ENCODE measurements around the gene RPS8.
"Not testable (repeated sequence)": the region's sequence is repeated elsewhere in the genome, so short reads cannot be mapped to it uniquely, and the experiment has no call there.

The RPS8 gene

DNA sequence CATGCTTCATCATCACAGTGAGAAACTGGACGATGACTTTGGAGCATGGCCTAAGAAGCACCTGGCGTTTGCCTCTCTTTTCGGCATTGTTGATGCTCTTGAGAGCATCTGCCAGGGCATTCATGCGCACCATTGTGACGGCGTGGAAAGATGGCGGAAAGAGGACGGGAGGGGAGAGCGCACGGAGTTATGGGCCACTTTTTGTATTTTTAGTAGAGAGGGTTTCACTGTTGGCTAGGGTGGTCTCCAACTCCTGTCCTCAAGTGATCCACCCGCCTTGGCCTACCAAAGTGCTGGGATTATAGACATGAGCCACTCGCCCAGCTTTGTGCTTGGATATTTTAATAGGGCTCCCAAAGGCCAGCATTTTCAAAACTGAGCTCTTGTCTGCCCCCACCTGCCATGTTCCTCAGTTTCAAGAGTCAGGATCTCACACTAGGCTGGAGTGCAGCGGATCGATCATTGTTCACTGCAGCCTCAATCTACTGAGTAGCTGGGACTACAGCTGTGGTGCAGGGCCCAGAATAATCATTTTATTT lies 5.3 kb downstream of the RPS8 start:
- no peak for DNase-seq (ENCODE audit: low read depth, low spot score)

- DNase-seq (ENCODE audit: low read depth, low spot score) = no peak
Observed at GRCh38 chr1:44783697-44784093, 8.4 kb downstream of the RPS8 start.

DNA sequence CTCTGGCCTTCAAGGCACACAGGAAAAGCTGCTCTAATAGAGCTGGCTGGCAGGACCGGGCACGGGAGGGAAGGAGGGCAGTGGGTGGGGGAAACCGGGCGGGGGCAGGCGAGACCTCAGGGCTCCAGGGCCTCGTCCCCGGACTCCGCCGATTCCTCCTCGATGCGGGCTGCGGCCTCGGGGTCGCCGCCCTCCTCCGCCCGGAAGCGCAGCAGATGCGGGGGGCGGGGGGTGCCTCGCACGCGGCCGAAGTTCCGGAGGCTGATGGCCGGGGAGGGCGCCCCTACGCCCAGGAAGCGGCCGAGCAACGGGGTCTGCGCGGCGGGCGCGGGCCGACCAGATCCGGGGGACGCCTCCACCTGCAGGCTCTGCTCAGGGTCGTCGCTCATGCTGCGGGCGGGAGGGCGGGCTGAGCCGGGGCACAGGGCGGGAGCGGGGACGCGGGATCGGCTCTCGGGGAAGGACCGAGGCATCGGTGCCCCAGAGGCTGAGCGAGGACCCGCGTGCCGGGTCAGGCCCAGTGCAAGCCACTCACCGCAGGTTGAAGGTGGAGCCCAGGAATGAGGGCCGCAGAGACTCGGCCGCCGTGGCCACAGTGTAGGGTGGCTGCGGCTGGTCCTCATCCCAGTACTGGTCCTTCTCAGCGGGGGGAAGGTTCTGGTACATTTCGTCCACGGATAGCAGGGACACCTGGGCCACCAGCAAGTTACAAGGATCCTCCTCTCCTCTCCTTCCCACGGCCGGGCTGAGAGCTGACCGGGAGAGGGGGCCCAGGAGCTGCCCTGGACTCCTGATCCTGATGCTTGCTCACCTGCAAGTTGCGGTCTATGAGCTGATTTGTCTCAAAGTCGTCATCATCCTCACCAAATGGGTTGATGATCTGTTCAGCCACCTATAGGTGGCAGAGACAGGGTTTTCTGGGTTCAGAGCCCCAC lies 9.0 kb downstream of the RPS8 start:
- DNase-seq (ENCODE audit: low read depth, low spot score) = no peak

- DNase-seq (ENCODE audit: low read depth, low spot score) = no peak
Observed at GRCh38 chr1:44785029-44785380, 9.7 kb downstream of the RPS8 start.

DNA sequence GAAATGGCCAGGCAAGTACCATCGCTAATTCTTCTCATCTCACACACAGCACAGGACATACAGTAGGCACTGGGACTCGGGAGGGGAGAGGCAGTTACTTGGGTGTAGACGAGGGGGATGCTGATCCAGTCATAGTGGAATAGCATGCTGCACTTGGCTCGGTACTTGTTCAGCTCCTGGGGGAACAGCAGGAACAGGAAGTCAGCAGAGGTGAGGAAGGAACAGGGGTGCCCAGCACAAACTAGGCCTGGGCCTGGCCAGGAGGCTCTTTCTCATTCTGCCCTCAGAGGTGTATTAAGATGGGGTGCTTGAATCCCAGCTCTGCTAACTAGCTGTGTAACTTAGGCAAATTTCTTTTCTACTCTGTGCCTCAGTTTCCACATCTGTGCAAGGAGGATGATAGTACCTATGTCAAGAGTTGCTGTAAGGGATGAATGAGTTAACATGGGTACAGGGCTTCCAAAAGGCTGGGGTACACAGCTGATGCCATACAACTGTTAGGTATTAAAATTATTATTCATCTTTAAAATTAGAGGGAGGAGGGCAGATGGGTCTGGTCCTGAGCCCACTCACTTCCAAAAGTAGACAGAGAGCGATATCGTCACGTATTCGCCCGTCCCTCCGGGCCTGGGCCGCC lies 10.3 kb downstream of the RPS8 start:
- no peak for DNase-seq (ENCODE audit: low read depth, low spot score)

GRCh38 chr1:44786138-44786840 lies 10.9 kb downstream of the RPS8 start:
- no peak for DNase-seq (ENCODE audit: low read depth, low spot score)

GRCh38 chr1:44786841-44787426 lies 11.6 kb downstream of the RPS8 start:
- DNase-seq (ENCODE audit: low read depth, low spot score) = no peak

DNA sequence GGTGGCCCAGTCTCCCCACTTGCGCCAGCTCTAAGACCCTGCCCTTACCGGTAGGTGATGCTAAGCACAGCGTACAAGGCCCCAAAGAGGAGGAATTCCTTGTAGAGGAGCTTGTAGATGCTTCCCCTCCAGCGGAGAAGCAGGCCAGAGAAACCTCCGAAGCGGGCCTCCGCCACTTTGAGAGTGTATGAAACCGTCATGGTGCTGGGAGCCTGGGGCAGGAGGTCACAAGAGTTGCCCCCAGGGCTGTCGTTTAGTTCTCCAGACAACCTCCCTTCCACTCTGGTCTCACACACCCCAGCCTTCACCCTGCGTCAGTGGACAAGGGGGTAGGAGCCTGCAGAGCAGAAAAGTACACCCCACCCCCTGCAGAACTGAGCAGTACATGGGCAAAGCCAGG lies 12.2 kb downstream of the RPS8 start:
- no peak for DNase-seq (ENCODE audit: low read depth, low spot score)

- no peak for DNase-seq (ENCODE audit: low read depth, low spot score)
Observed at GRCh38 chr1:44788120-44788860, 12.9 kb downstream of the RPS8 start, which contains the start of gene BEST4. BEST4 (minus strand) TSS chr1:44788170; CDS start chr1:44787705, 465 bp downstream.

- no peak for DNase-seq (ENCODE audit: low read depth, low spot score)
Observed at GRCh38 chr1:44790968-44791801, 15.8 kb downstream of the RPS8 start.

GRCh38 chr1:44792736-44793502 lies 17.6 kb downstream of the RPS8 start:
- no peak for DNase-seq (ENCODE audit: low read depth, low spot score)

GRCh38 chr1:44797886-44798285 lies 22.5 kb downstream of the RPS8 start:
- not testable (repeated sequence) for DNase-seq (ENCODE audit: low read depth, low spot score)

DNA sequence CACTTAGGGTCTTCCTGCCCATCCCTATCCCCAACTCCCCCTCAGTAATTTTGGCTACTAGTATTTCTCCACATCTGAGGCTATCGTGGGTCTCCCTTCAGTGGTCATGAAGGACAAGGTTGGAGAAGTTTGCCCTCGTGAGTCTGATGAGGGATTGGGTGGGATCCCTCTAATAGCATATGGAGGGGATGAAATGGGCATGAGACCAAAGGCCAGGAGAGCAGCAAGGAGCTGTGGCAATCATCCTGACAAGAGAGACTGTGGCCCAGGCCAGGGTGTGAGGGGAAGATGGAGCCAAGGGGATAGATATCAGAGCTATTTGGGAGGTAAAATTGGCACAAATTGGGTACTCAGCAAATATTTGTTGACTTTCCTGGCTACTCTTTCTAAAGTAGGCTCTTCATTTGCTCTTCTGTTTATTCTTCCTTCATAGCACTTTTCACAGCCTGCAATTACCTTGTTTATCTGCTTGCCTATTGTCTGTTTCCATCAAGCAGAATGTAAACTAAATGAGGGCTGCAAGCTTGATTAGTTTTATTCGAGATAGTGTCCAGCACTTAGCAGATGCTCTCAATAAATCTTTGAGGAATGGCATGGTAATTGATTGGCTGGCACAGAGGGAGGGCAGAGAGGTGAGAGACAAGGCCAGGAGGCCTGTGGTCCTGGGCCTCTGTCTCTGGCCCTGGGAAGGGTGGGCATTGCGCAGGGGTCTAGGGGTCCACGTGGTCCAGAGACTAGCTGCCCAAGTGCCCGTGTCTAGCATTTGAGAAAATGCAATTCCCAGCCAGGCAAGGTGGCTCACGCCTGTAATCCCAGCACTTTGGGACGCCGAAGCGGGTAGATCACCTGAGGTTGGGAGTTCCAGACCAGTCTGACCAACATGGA lies 23.4 kb downstream of the RPS8 start:
- no peak for DNase-seq (ENCODE audit: low read depth, low spot score)

GRCh38 chr1:44799770-44800584 lies 24.6 kb downstream of the RPS8 start, which contains the start of gene PLK3:
PLK3 (plus strand) TSS chr1:44800377; CDS start chr1:44800464, 87 bp downstream.
- DNase-seq (ENCODE audit: low read depth, low spot score) = peak; percentile 96

DNA sequence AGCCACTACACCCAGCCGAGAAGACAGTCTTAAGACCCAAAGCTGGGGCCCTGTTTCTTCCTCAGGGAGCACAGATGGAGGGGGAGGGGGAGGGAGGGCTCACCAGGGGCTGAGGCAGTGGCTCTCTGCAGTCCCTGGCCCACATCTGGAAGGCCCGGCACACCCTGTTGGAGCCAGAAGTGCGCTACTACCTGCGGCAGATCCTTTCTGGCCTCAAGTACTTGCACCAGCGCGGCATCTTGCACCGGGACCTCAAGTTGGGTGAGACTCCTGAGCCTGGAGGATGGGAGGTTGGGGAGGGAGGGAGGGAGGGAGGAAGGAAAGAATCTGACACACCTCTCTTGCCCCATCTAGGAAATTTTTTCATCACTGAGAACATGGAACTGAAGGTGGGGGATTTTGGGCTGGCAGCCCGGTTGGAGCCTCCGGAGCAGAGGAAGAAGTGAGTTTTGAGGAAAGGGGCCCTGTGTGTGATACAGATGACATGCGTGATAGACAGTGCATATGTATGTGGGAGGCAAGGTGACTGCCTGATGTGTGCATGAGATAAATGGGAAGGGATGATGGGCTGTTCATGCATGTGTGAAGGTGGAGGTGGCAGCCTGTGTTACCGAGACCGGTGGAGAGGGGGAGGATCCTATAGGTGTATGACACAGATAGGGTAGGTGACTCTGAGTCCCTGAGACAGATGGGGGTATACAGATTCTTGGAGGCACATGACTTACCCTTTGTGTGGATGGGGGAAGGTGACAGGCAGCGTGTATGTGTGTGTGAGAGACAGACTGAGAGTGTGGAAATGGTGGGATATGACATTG lies 26.4 kb downstream of the RPS8 start:
- DNase-seq (ENCODE audit: low read depth, low spot score) = no peak

DNA sequence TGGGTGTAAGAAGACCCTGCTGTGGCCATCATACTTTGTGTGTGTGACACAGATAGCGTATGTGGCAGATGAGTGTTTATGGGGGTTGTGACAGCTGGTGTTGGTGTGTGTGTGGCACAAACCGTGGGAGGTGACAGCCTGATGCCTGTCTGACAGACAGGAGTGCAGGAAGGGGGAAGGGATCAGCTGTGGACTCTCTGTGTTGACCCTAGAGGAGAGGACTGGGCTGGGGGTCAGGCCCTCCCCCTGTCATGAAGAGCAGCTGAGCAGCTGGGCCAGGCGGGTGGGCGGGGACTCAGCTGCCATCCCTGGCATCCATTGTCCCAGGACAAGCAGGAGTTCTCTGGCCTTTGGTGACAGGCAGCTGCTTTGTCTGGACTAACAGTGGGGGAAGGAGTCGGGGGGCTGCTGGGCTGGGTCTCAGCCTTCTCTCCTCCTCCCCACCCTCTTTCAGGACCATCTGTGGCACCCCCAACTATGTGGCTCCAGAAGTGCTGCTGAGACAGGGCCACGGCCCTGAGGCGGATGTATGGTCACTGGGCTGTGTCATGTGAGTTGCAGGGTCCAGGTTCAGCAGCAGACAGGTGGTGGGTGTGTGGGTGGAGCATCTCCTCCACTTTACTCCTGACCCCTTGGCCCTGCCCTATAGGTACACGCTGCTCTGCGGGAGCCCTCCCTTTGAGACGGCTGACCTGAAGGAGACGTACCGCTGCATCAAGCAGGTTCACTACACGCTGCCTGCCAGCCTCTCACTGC lies 27.1 kb downstream of the RPS8 start:
- DNase-seq (ENCODE audit: low read depth, low spot score) = no peak

Measured in smooth muscle cell of the brain vasculature (primary cell).